Left lung (tissue), 10 donors: ENCODE measurements around the gene ANKS1A. TPM values are rescaled to one million over a fixed set of nuclear protein-coding genes. Genes with fewer than 3 reads are reported as not detected.

Experiments
- ATAC-seq: fragments of 200-7000 bp; cut with Tn5 transposase; one replicate; pipeline ENCODE4 v1.9.1; 2020; ENCODE audit warnings: moderate library complexity
- DNase-seq, 4 donors: peaks; one replicate each; pipeline ENCODE4 v3.0.0-alpha.2; 2013 to 2020
- H3K27ac ChIP-seq, 2 donors: fragments of 200-600 bp; sonication (generic) in 1 of 2; one replicate each; pipeline versions ENCODE4 v1.5.0 to v1.8.0; 2020 to 2021
- H3K27me3 ChIP-seq, 2 donors: fragments of 200-600 bp; sonication (generic) in 1 of 2; one replicate each; pipeline versions ENCODE4 v1.5.0 to v1.8.0; 2020 to 2021
- H3K36me3 ChIP-seq, 2 donors: fragments of 200-600 bp; sonication (generic) in 1 of 2; one replicate each; pipeline versions ENCODE4 v1.5.0 to v1.8.0; 2020 to 2021
- H3K4me1 ChIP-seq, 2 donors: fragments of 200-600 bp; one replicate each; pipeline ENCODE4 v1.8.0; 2021
- H3K4me3 ChIP-seq, 2 donors: fragments of 200-600 bp; sonication (generic) in 1 of 2; one replicate each; pipeline versions ENCODE4 v1.5.0 to v1.8.0; 2020 to 2021; ENCODE audit warnings: mild to moderate bottlenecking in 1 of 2
- H3K9me3 ChIP-seq, 2 donors: fragments of 200-600 bp; sonication (generic) in 1 of 2; one replicate each; pipeline versions ENCODE4 v1.5.0 to v1.8.0; 2020 to 2021
- intact Hi-C, 2 donors: fragments of 100-400 bp; cut with DNase I; formaldehyde crosslinking; loops; one replicate each; pipeline versions ENCODE4 v1.11.2 to v1.14.2; 2022
- polyA plus RNA-seq, 6 donors: library from polyadenylated mRNA; unstranded; fragments of 120-200 nt; gene quantifications; one replicate each; pipeline ENCODE4 v1.2.1, GENCODE V29; 2013; ENCODE audit not compliant: insufficient read length in 6 of 6
- total RNA-seq, 2 donors: library from RNA; stranded (reverse); fragmentation: NEBNext Ultra II Directional; extraction: Animal tissue kit (Norgen Biotek cat#: 25700); gene quantifications; one replicate each; pipeline ENCODE4 v1.2.1, GENCODE V29; 2021
- TF ChIP-seq, protein P1 (sequence below), 2 donors: fragments of 200-600 bp; sonication (generic) in 1 of 2; IDR thresholded peaks; one replicate each; pipeline versions ENCODE4 v1.5.0 to v1.8.0; 2021; ENCODE audit warnings: antibody characterized with exemption in 2 of 2
- donor health status: DM: no; HTN: yes; CAD: no.
- donor health status: DM: no; HTN: no; CAD: no.

ANKS1A gene
- total and polyA plus RNA-seq, 8 donors = 23.0 to 45.4 (median 26.4) TPM

DNA sequence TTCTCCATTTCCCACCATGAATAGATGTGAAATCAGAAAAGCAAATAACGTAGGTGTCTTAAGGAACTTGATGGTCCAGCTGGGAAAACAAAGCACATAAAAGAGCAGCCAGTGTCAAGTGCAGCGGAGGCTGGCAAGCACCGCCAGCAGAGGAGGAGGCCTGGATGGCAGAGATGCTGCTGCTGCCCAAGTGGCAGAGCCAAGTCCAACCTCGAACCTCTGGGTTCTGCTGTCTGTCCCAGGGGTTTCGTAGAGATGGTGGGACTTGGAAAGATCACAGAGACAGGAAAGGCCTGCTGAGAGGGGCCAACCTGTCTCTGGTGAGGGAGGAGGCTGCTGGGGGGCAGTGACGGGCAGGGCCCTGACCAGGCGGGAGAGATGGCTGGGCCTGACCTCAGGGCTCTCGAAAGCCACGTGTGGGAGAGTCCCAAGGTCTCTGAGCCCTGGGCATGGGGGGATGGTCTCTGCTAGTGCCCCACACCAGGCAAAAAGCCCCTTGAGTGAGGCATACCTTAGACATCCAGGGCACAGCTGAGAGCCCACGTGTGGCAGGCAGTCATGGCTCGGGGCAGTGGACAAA lies 174.7 kb downstream of the ANKS1A start:
- H3K27ac ChIP-seq = no peak overlapping the region

DNA sequence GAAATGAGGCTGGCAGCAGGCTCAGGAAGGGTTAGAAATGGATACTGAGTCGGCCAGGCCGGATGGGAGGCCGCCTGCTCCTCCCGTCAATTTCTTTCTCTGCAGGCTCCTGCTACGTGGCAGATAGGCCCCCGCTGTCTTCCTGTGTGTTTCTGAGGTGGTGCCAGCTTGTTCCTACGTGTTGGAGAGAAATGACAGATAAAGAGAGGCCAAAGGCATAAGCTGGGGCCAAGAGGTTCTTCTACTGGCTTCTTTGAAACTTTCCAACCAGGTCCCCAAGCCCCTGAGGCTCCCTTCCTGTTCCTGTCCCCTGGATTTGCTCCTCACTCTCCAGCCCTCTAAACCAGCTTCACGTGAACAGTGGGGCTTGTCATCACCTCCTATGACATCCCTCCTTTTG lies 175.2 kb downstream of the ANKS1A start:
- no peak overlapping the region for H3K27ac ChIP-seq
- no peaks in the 10 kb centered on the region for H3K9me3 ChIP-seq
- peaks cover 0 to 8% of the 10 kb centered on the region in 2 donors for H3K4me1 ChIP-seq
- no peaks in the 10 kb centered on the region for H3K27me3 ChIP-seq
- TF ChIP-seq, protein P1, sequence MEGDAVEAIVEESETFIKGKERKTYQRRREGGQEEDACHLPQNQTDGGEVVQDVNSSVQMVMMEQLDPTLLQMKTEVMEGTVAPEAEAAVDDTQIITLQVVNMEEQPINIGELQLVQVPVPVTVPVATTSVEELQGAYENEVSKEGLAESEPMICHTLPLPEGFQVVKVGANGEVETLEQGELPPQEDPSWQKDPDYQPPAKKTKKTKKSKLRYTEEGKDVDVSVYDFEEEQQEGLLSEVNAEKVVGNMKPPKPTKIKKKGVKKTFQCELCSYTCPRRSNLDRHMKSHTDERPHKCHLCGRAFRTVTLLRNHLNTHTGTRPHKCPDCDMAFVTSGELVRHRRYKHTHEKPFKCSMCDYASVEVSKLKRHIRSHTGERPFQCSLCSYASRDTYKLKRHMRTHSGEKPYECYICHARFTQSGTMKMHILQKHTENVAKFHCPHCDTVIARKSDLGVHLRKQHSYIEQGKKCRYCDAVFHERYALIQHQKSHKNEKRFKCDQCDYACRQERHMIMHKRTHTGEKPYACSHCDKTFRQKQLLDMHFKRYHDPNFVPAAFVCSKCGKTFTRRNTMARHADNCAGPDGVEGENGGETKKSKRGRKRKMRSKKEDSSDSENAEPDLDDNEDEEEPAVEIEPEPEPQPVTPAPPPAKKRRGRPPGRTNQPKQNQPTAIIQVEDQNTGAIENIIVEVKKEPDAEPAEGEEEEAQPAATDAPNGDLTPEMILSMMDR (IDR thresholded peaks at IDR 0.05) = no peak
- ATAC-seq (no peak), DNase-seq (no peak)
- no peak overlapping the region for H3K4me3 ChIP-seq
- intact Hi-C loops = no loop called here
- peaks cover 0 to 87% of the 10 kb centered on the region in 2 donors for H3K36me3 ChIP-seq

More for the DNA sequence above, 174.7 kb downstream of the ANKS1A start:
- intact Hi-C loops = no loop called here
- DNase-seq (no peak), ATAC-seq (no peak)
- TF ChIP-seq, protein P1 (IDR thresholded peaks at IDR 0.05) = no peak
- H3K36me3 ChIP-seq = peaks cover 0 to 88% of the 10 kb centered on the region in 2 donors
- H3K4me1 ChIP-seq = peaks cover 0 to 8% of the 10 kb centered on the region in 2 donors
- H3K9me3 ChIP-seq = no peaks in the 10 kb centered on the region
- H3K27me3 ChIP-seq = no peaks in the 10 kb centered on the region
- no peak overlapping the region for H3K4me3 ChIP-seq

DNA sequence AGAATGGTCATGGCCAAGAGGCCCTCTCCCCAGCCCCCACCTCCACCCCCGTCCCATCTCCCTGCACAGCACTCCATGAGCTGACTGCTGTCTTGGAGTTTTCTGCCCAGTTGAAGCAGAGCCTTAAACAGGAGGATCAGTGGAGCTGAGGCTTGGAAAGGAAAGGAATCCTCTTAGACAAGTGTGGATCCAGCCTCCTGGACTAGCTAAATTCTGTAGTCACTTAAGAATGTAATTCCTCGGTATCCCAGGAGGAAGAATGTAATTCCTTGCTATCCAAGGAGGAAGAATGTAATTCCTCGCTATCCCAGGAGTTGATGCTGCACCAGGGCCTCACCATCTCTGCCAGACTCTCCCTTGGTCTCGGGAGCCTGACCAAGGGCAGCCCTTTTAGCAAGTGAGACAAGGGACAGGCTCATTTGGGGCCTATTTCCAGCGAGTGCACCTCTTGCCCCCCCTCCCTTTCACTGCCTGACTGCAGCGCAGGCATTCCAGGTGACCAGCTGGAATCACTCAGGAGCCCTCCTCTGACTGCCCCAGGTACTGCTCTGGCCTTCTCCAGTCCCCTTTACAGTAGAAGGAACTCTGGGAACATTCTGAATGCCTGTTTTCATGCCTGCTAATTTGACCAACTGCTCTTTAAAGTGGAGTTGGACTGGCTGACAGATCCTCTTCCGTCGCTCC lies 175.8 kb downstream of the ANKS1A start:
- peaks cover 0 to 8% of the 10 kb centered on the region in 2 donors for H3K4me1 ChIP-seq
- intact Hi-C loops = no loop called here
- ATAC-seq (no peak), DNase-seq (no peak)
- TF ChIP-seq, protein P1 (IDR thresholded peaks at IDR 0.05) = no peak
- peaks cover 0 to 81% of the 10 kb centered on the region in 2 donors for H3K36me3 ChIP-seq
- no peak overlapping the region for H3K4me3 ChIP-seq
- H3K27ac ChIP-seq = no peak overlapping the region
- no peaks in the 10 kb centered on the region for H3K27me3 ChIP-seq
- no peaks in the 10 kb centered on the region for H3K9me3 ChIP-seq

DNA sequence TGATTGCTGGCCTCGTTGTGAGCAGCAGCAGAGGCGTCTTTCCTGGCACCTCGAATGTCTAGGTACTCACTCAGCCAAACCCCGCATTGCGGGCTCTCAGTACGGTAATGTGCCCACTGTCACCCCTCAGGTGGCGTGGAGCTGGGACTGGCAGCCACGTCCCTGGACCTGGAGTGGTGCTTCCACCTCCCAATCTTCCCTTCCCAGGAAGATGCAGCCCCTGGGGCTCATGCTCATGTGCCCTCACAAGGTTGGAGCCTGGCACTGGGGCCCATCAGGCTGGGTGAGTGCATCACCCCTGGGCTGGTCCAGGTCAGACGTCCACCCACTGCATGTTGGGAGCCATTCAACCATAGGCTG lies 176.4 kb downstream of the ANKS1A start:
- Histone ChIP-seq H3K36me3 (peaks cover 0 to 75% of the 10 kb centered on the region in 2 donors), H3K4me3 (no peak overlapping the region), H3K27me3 (no peaks in the 10 kb centered on the region), H3K9me3 (no peaks in the 10 kb centered on the region), H3K27ac (no peak overlapping the region), H3K4me1 (peaks cover 0 to 8% of the 10 kb centered on the region in 2 donors)
- TF ChIP-seq, protein P1 (IDR thresholded peaks at IDR 0.05) = no peak
- ATAC-seq (no peak), DNase-seq (no peak)
- intact Hi-C loops = no loop called here

DNA sequence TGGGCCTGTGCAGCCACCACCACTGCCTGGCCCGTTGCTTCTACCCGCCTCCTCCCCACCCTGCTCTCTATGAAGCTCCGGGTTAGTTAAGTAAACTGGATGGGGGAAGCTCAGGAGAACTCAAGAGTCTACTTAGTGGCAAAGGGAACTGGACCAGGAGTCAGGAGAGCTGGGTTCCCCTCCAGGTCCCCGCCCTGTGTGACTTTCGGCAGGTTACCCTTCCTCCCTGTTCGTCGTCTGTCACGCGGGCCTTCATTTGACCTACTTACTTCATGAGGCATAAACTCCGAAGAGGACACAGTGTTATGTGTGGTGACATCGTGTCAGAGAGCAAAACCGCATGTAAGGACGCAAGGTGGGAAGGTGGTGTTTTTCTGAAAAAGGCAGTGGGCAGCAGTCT lies 176.8 kb downstream of the ANKS1A start:
- TF ChIP-seq, protein P1 (IDR thresholded peaks at IDR 0.05) = no peak
- H3K27me3 ChIP-seq = no peaks in the 10 kb centered on the region
- DNase-seq = no peak
- peaks cover 0 to 8% of the 10 kb centered on the region in 2 donors for H3K4me1 ChIP-seq
- no peak for ATAC-seq
- no peaks in the 10 kb centered on the region for H3K9me3 ChIP-seq
- intact Hi-C loops = no loop called here
- no peak overlapping the region for H3K27ac ChIP-seq
- H3K36me3 ChIP-seq = peaks cover 0 to 74% of the 10 kb centered on the region in 2 donors
- no peak overlapping the region for H3K4me3 ChIP-seq
